Naive thymus-derived CD4-positive, alpha-beta T cell (primary cell): Measurements from ENCODE around the gene TMEM271. TPM values are rescaled to one million over a fixed set of nuclear protein-coding genes. Genes with fewer than 3 reads are reported as not detected.
"Not testable (repeated sequence)": the region's sequence is repeated elsewhere in the genome, so short reads cannot be mapped to it uniquely, and the experiment has no call there.

Experiments
- ATAC-seq: fragments of 150-1000 bp; cut with Tn5 transposase; 2 replicates; pipeline ENCODE4 v1.10.0; 2021; ENCODE audit warnings: mild to moderate bottlenecking, moderate library complexity
- CTCF ChIA-PET: fragments of 350-600 bp; sonication (Branson Sonifier 250); formaldehyde crosslinking; loops from one replicate; lab custom pipeline; 2021; ENCODE audit warnings: antibody characterized with exemption; lab: Charles Lee
- POLR2A ChIA-PET: fragments of 350-600 bp; sonication (Branson Sonifier 250); formaldehyde crosslinking; loops from one replicate; lab custom pipeline; 2021; ENCODE audit warnings: antibody characterized with exemption, inconsistent platforms; lab: Charles Lee
- DNase-seq, 9 donors: peaks; one replicate each; pipeline versions ENCODE4 v3.0.0 to v3.0.0-alpha.2; 2020 to 2022; ENCODE audit warnings: mixed read lengths in 1 of 9
- H3K27ac ChIP-seq: one replicate; pipeline ENCODE4 v1.7.0; 2013; ENCODE audit warnings: mild to moderate bottlenecking, low read depth, low read length, moderate library complexity
- H3K27me3 ChIP-seq, 2 donors: one replicate each; pipeline ENCODE4 v1.7.0; 2013; ENCODE audit warnings: low read length in 2 of 2, mild to moderate bottlenecking in 2 of 2, moderate library complexity in 2 of 2; ENCODE audit not compliant: control insufficient read depth in 2 of 2, insufficient read depth in 2 of 2
- H3K36me3 ChIP-seq, 3 experiments: 1 replicate in 2 of 3; 2 replicates in 1 of 3; pipeline ENCODE4 v1.7.0; 2013; ENCODE audit warnings: low read length in 3 of 3, mild to moderate bottlenecking in 3 of 3, moderate library complexity in 1 of 3; ENCODE audit not compliant: insufficient read depth in 3 of 3, control insufficient read depth in 2 of 3
- H3K4me1 ChIP-seq, 2 donors: one replicate each; pipeline ENCODE4 v1.7.0; 2013; ENCODE audit warnings: low read length in 2 of 2, mild to moderate bottlenecking in 2 of 2, moderate library complexity in 1 of 2; ENCODE audit not compliant: control insufficient read depth in 2 of 2, insufficient read depth in 2 of 2
- H3K4me3 ChIP-seq: 2 replicates; pipeline ENCODE4 v1.7.0; 2013; ENCODE audit warnings: mild to moderate bottlenecking, low read length
- H3K9me3 ChIP-seq, 3 experiments: 1 replicate in 2 of 3; 2 replicates in 1 of 3; pipeline ENCODE4 v1.7.0; 2013; ENCODE audit warnings: low read length in 3 of 3; ENCODE audit not compliant: control insufficient read depth in 2 of 3
- H3K27ac Mint-ChIP-seq, 9 donors: one replicate each; pipeline ENCODE4 v1.8.0; 2020 to 2022; ENCODE audit warnings: mixed read lengths in 9 of 9, mild to moderate bottlenecking in 8 of 9, moderate library complexity in 5 of 9, inconsistent platforms in 2 of 9
- H3K27me3 Mint-ChIP-seq, 5 donors: one replicate each; pipeline ENCODE4 v1.8.0; 2021 to 2022; ENCODE audit warnings: mixed read lengths in 5 of 5, mild to moderate bottlenecking in 1 of 5
- H3K36me3 Mint-ChIP-seq, 5 donors: one replicate each; pipeline ENCODE4 v1.8.0; 2020 to 2022; ENCODE audit warnings: mixed read lengths in 5 of 5, mild to moderate bottlenecking in 3 of 5, inconsistent platforms in 1 of 5
- H3K4me1 Mint-ChIP-seq, 7 donors: one replicate each; pipeline ENCODE4 v1.8.0; 2020 to 2022; ENCODE audit warnings: mixed read lengths in 7 of 7, mild to moderate bottlenecking in 3 of 7, inconsistent platforms in 1 of 7
- H3K4me3 Mint-ChIP-seq, 10 donors: one replicate each; pipeline ENCODE4 v1.8.0; 2020 to 2022; ENCODE audit warnings: mild to moderate bottlenecking in 10 of 10, mixed read lengths in 10 of 10, moderate library complexity in 6 of 10, inconsistent platforms in 2 of 10
- H3K9me3 Mint-ChIP-seq, 11 donors: one replicate each; pipeline ENCODE4 v1.8.0; 2020 to 2022; ENCODE audit warnings: mixed read lengths in 11 of 11, mild to moderate bottlenecking in 4 of 11, inconsistent platforms in 1 of 11, moderate library complexity in 1 of 11
- intact Hi-C, 2 donors: fragments of 100-400 bp; cut with micrococcal nuclease; formaldehyde crosslinking; loops; one replicate each; pipeline ENCODE4 v1.15.1; 2023
- polyA plus RNA-seq, 2 donors: library from polyadenylated mRNA; unstranded; fragments of 300-500 nt; fragmentation: Illumina TruSeq; gene quantifications; one replicate each; pipeline ENCODE4 v1.2.3, GENCODE V29; 2021
- total RNA-seq, 6 experiments: library from RNA in 5 of 6; stranded (reverse) in 5 of 6; gene quantifications; 1 replicate in 5 of 6; 2 replicates in 1 of 6; pipeline ENCODE4 v1.2.3 and lab custom pipeline; 2021 to 2026

TMEM271 gene
- total and polyA plus RNA-seq, 7 experiments from 2014 or later: not detected

- Mint-ChIP-seq H3K36me3 (peaks cover 0 to 13% (median 0%) of the 10 kb centered on the region in 5 donors), H3K27me3 (peaks cover 0 to 33% (median 21%) of the 10 kb centered on the region in 5 donors), H3K9me3 (peaks cover 4 to 40% (median 20%) of the 10 kb centered on the region in 11 donors)
- POLR2A ChIA-PET, H3K36me3 ChIP-seq, ATAC-seq, H3K4me1 Mint-ChIP-seq, intact Hi-C loops, H3K27ac Mint-ChIP-seq, H3K27ac ChIP-seq, H3K4me3 ChIP-seq, DNase-seq, H3K9me3 ChIP-seq, H3K4me3 Mint-ChIP-seq, CTCF ChIA-PET, H3K27me3 ChIP-seq, H3K4me1 ChIP-seq: not testable (repeated sequence)
These were observed 21.2 kb downstream of the TMEM271 start for GRCh38 chr4:554793-555320.

- Histone ChIP-seq H3K9me3 (no peaks in the 10 kb centered on the region), H3K36me3 (no peaks in the 10 kb centered on the region), H3K27me3 (no peaks in the 10 kb centered on the region), H3K4me1 (no peaks in the 10 kb centered on the region), H3K27ac (no peak overlapping the region), H3K4me3 (no peak overlapping the region)
- Mint-ChIP-seq H3K27ac (no peak overlapping the region), H3K4me1 (no peaks in the 10 kb centered on the region), H3K4me3 (no peak overlapping the region), H3K9me3 (peaks cover 4 to 48% (median 15%) of the 10 kb centered on the region in 11 donors), H3K27me3 (peaks cover 0 to 38% (median 33%) of the 10 kb centered on the region in 5 donors), H3K36me3 (peaks cover 0 to 15% (median 0%) of the 10 kb centered on the region in 5 donors)
- POLR2A ChIA-PET: no interaction called here
- intact Hi-C loops: no loop called here
- ATAC-seq (no peak), DNase-seq (no peak)
- CTCF ChIA-PET: interaction anchor here (0.5 kb wide), 1 partner anchor 14 kb away, joined by 3 read pairs; no protein-coding TSS in a partner anchor
These were observed 24.1 kb downstream of the TMEM271 start for GRCh38 chr4:552019-552418.

- H3K27ac ChIP-seq, H3K36me3 ChIP-seq, H3K4me1 ChIP-seq, H3K4me3 Mint-ChIP-seq, H3K27me3 ChIP-seq, H3K9me3 ChIP-seq, H3K27ac Mint-ChIP-seq, POLR2A ChIA-PET, H3K4me3 ChIP-seq, H3K4me1 Mint-ChIP-seq, intact Hi-C loops, ATAC-seq, DNase-seq, CTCF ChIA-PET: not testable (repeated sequence)
- H3K36me3 Mint-ChIP-seq: peaks cover 0 to 22% (median 6%) of the 10 kb centered on the region in 5 donors
- H3K9me3 Mint-ChIP-seq: peaks cover 6 to 61% (median 23%) of the 10 kb centered on the region in 11 donors
- peaks cover 0 to 43% (median 33%) of the 10 kb centered on the region in 5 donors for H3K27me3 Mint-ChIP-seq
These were observed 25.8 kb downstream of the TMEM271 start for GRCh38 chr4:550268-550667.

- Histone ChIP-seq H3K27me3 (no peaks in the 10 kb centered on the region), H3K4me1 (no peaks in the 10 kb centered on the region), H3K9me3 (peaks cover 0 to 6% (median 0%) of the 10 kb centered on the region in 3 experiments), H3K4me3 (no peak overlapping the region), H3K27ac (no peak overlapping the region), H3K36me3 (no peaks in the 10 kb centered on the region)
- DNase-seq: no peak
- ATAC-seq: no peak
- POLR2A ChIA-PET: no interaction called here
- CTCF ChIA-PET: no interaction called here
- Mint-ChIP-seq H3K9me3 (peaks cover 6 to 67% (median 24%) of the 10 kb centered on the region in 11 donors), H3K36me3 (peaks cover 0 to 22% (median 6%) of the 10 kb centered on the region in 5 donors), H3K4me3 (no peak overlapping the region), H3K27ac (no peak overlapping the region), H3K4me1 (no peaks in the 10 kb centered on the region), H3K27me3 (peaks cover 0 to 42% (median 33%) of the 10 kb centered on the region in 5 donors)
- intact Hi-C loops: no loop called here
These were observed 27.1 kb downstream of the TMEM271 start for GRCh38 chr4:548976-549375.

- Histone ChIP-seq H3K27me3 (no peaks in the 10 kb centered on the region), H3K4me1 (no peaks in the 10 kb centered on the region), H3K36me3 (no peaks in the 10 kb centered on the region), H3K9me3 (peaks cover 0 to 8% (median 0%) of the 10 kb centered on the region in 3 experiments), H3K27ac (no peak overlapping the region), H3K4me3 (no peak overlapping the region)
- H3K27ac Mint-ChIP-seq: no peak overlapping the region
- DNase-seq: no peak
- no peak overlapping the region for H3K4me3 Mint-ChIP-seq
- H3K9me3 Mint-ChIP-seq: peaks cover 9 to 64% (median 15%) of the 10 kb centered on the region in 11 donors
- intact Hi-C loops: no loop called here
- H3K27me3 Mint-ChIP-seq: peaks cover 0 to 23% (median 15%) of the 10 kb centered on the region in 5 donors
- H3K4me1 Mint-ChIP-seq: no peaks in the 10 kb centered on the region
- ATAC-seq: no peak
- ChIA-PET CTCF (no interaction called here), POLR2A (no interaction called here)
- H3K36me3 Mint-ChIP-seq: peaks cover 0 to 14% (median 5%) of the 10 kb centered on the region in 5 donors
These were observed 30.5 kb downstream of the TMEM271 start for GRCh38 chr4:545612-546011.

- intact Hi-C loops: no loop called here
- ChIA-PET POLR2A (no interaction called here), CTCF (no interaction called here)
- Mint-ChIP-seq H3K4me3 (no peak overlapping the region), H3K27ac (no peak overlapping the region), H3K9me3 (peaks cover 9 to 65% (median 14%) of the 10 kb centered on the region in 11 donors), H3K27me3 (peaks cover 0 to 20% (median 11%) of the 10 kb centered on the region in 5 donors), H3K36me3 (peaks cover 0 to 15% (median 5%) of the 10 kb centered on the region in 5 donors), H3K4me1 (no peaks in the 10 kb centered on the region)
- DNase-seq (no peak), ATAC-seq (no peak)
- H3K27ac ChIP-seq: no peak overlapping the region
- H3K4me3 ChIP-seq: no peak overlapping the region
- peaks cover 0 to 13% (median 0%) of the 10 kb centered on the region in 3 experiments for H3K9me3 ChIP-seq
- H3K27me3 ChIP-seq: no peaks in the 10 kb centered on the region
- H3K36me3 ChIP-seq: no peaks in the 10 kb centered on the region
- H3K4me1 ChIP-seq: no peaks in the 10 kb centered on the region
These were observed 31.5 kb downstream of the TMEM271 start for GRCh38 chr4:544386-545105.
